DND-41 (cell line): ENCODE data around the gene RAI1.
A peak's percentile ranks its signal among the peaks of the same experiment; 100 is the strongest.

Experiments
- ATAC-seq: fragments of 200-7000 bp; cut with Tn5 transposase; 3 replicates; pipeline ENCODE4 v1.9.1; 2021; ENCODE audit warnings: low read depth; ENCODE audit not compliant: insufficient read depth
- DNase-seq: peaks from one replicate; pipeline ENCODE4 v3.0.0-alpha.2; 2020
- H2AFZ ChIP-seq: 2 replicates; pipeline ENCODE4 v1.6.0; 2012; ENCODE audit warnings: low read depth, low read length
- H3K27ac ChIP-seq: 2 replicates; pipeline ENCODE4 v1.5.1; 2012; ENCODE audit warnings: low read length, inconsistent platforms
- H3K27me3 ChIP-seq: fragments of 200-600 bp; sonication (generic); 2 replicates; pipeline ENCODE4 v1.6.0; 2012; ENCODE audit warnings: low read length, mild to moderate bottlenecking, inconsistent platforms; ENCODE audit not compliant: insufficient read depth, poor library complexity
- H3K36me3 ChIP-seq: 2 replicates; pipeline ENCODE4 v1.5.1; 2012; ENCODE audit warnings: low read length, inconsistent platforms; ENCODE audit not compliant: insufficient read depth
- H3K4me1 ChIP-seq: 2 replicates; pipeline ENCODE4 v1.5.1; 2012; ENCODE audit warnings: mild to moderate bottlenecking, low read length; ENCODE audit not compliant: insufficient read depth
- H3K4me2 ChIP-seq: 2 replicates; pipeline ENCODE4 v1.6.0; 2012; ENCODE audit warnings: mild to moderate bottlenecking, moderate library complexity, low read length, inconsistent platforms; ENCODE audit not compliant: insufficient read depth
- H3K4me3 ChIP-seq, 2 experiments: fragments of 200-600 bp in 1 of 2; shearing (Covaris generic) in 1 of 2; 2 replicates each; pipeline ENCODE4 v1.5.1; 2012 to 2016; ENCODE audit warnings: inconsistent platforms in 2 of 2, low read length in 2 of 2, mild to moderate bottlenecking in 2 of 2, low read depth in 1 of 2, moderate library complexity in 1 of 2
- H3K79me2 ChIP-seq: 2 replicates; pipeline ENCODE4 v1.6.0; 2012; ENCODE audit warnings: low read length, inconsistent platforms; ENCODE audit not compliant: insufficient read depth
- H3K9ac ChIP-seq: 2 replicates; pipeline ENCODE4 v1.6.0; 2012; ENCODE audit warnings: low read depth, mild to moderate bottlenecking, inconsistent platforms, low read length, moderate library complexity
- H3K9me3 ChIP-seq: 2 replicates; pipeline ENCODE4 v1.5.1; 2012; ENCODE audit warnings: low read length, moderate library complexity, mild to moderate bottlenecking, inconsistent platforms; ENCODE audit not compliant: insufficient read depth, severe bottlenecking
- H4K20me1 ChIP-seq: 2 replicates; pipeline ENCODE4 v1.6.0; 2012; ENCODE audit warnings: low read length; ENCODE audit not compliant: insufficient read depth
- CTCF ChIP-seq: IDR thresholded peaks from 2 replicates; pipeline ENCODE4 v1.5.1; 2012; ENCODE audit warnings: borderline replicate concordance, low read length, moderate library complexity, mild to moderate bottlenecking; ENCODE audit not compliant: poor library complexity, severe bottlenecking; ENCODE audit errors: extremely low read depth
- EZH2 ChIP-seq: IDR thresholded peaks from 3 replicates; pipeline ENCODE4 v1.6.1; 2012; ENCODE audit warnings: borderline replicate concordance, low read depth, mild to moderate bottlenecking, moderate library complexity, low read length, inconsistent platforms; ENCODE audit not compliant: severe bottlenecking

RAI1 gene

GRCh38 chr17:17800504-17801021, 119.3 kb downstream of the RAI1 start:
- Histone ChIP-seq H4K20me1 (peaks cover 52% of the 10 kb centered on the region), H2AFZ (no peak overlapping the region), H3K4me2 (no peak overlapping the region), H3K9ac (no peak overlapping the region), H3K9me3 (no peaks in the 10 kb centered on the region), H3K4me1 (no peaks in the 10 kb centered on the region), H3K27me3 (no peaks in the 10 kb centered on the region), H3K36me3 (peaks cover 88% of the 10 kb centered on the region), H3K4me3 (no peak overlapping the region), H3K27ac (no peak overlapping the region), H3K79me2 (0 out of 2 replicates have a peak, but pooled peaks cover 4% of the 10 kb centered on the region)
- no peak for ATAC-seq
- peak; percentile 11 for TF ChIP-seq CTCF
- TF ChIP-seq EZH2 = no peak
- DNase-seq = no peak

DNA sequence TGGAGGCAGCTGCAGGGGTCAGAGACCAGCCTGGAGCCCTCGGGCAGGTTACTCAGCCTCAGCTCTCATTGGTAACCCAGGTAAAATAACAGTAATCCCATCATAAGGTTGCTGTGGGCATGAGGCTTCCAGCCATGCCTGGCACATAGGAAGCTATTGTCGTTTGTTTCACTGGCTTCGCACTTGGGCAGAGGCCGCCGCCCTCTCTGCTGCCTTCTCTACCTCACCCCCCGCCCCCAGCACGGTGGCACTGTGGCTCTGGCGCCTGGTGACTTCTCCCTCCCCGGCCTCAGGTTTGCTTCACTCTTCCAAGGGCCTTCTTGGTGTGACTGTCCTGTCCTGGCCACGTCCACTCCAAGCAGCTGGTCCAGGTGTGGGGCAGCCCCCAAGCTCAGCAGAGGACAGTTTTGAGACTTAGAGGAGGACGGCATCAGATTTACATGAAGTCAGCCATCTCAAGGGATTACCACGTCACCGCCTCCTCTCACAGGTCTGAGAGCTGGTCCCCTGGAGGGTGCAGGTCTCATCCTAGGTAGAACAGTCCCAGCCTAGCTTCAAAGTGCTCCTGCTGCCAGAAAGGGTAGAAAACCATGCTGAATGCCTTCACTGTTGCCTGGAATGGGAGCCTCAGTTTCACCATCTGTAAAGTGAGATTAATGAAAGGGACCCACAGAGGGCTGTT, 120.7 kb downstream of the RAI1 start:
- Histone ChIP-seq H3K27ac (no peak overlapping the region; the same call in 1 of the 2 replicates), H3K27me3 (no peaks in the 10 kb centered on the region), H3K4me1 (no peaks in the 10 kb centered on the region), H3K79me2 (0 out of 2 replicates have a peak, but pooled peaks cover 4% of the 10 kb centered on the region), H3K36me3 (peaks cover 88% of the 10 kb centered on the region), H4K20me1 (peaks cover 57% of the 10 kb centered on the region), H2AFZ (no peak overlapping the region), H3K9ac (no peak overlapping the region), H3K4me3 (no peak overlapping the region), H3K9me3 (no peaks in the 10 kb centered on the region), H3K4me2 (no peak overlapping the region)
- DNase-seq = no peak
- TF ChIP-seq CTCF (no peak), EZH2 (no peak)
- no peak for ATAC-seq

DNA sequence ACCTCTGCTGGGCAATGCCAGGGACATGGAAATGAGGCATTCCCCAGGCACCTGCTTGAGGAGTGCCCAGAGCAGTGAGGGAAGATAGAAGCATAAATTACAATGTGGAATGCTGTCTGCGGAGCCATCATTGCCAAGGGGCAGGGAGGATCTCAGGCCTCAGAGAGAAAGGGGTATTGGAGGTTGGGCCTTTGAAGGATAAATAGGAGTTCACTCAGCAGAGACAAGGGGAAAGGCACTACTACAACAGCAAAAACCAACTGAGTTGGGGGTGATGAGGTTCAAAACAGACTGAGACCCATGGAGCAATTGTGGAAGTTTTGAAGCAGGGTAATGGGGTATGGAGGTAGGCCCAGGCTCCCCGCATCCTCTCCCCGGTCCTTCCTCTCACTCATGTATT, 122.7 kb downstream of the RAI1 start:
- TF ChIP-seq EZH2 = no peak
- no peak for TF ChIP-seq CTCF
- H3K9ac ChIP-seq = no peak overlapping the region
- no peaks in the 10 kb centered on the region for H3K9me3 ChIP-seq
- H3K79me2 ChIP-seq = 0 out of 2 replicates have a peak, but pooled peaks cover 2% of the 10 kb centered on the region
- H4K20me1 ChIP-seq = peaks cover 49% of the 10 kb centered on the region
- H3K4me3 ChIP-seq = no peak overlapping the region
- DNase-seq (no peak), ATAC-seq (no peak)
- H3K27ac ChIP-seq = no peak overlapping the region
- H3K4me2 ChIP-seq = no peak overlapping the region
- H3K27me3 ChIP-seq = no peaks in the 10 kb centered on the region
- H3K36me3 ChIP-seq = peaks cover 84% of the 10 kb centered on the region
- no peak overlapping the region for H2AFZ ChIP-seq
- H3K4me1 ChIP-seq = no peaks in the 10 kb centered on the region
